Breast epithelium (tissue), 4 donors: ENCODE measurements around the gene CPPED1. TPM values are rescaled to one million over a fixed set of nuclear protein-coding genes. Genes with fewer than 3 reads are reported as not detected.

Experiments used
- DNase-seq, 2 donors: peaks; one replicate each; pipeline ENCODE4 v3.0.0-alpha.2; 2019; ENCODE audit warnings: low spot score in 2 of 2
- H3K27ac ChIP-seq, 2 donors: fragments of 200-600 bp; sonication (generic) in 1 of 2; one replicate each; pipeline ENCODE4 v1.5.1; 2016 to 2019; ENCODE audit warnings: mild to moderate bottlenecking in 1 of 2
- H3K27me3 ChIP-seq, 2 donors: fragments of 200-600 bp; sonication (generic) in 1 of 2; one replicate each; pipeline versions ENCODE4 v1.5.1 to v1.6.0; 2017 to 2019; ENCODE audit warnings: control low read depth in 1 of 2, mild to moderate bottlenecking in 1 of 2
- H3K36me3 ChIP-seq: fragments of 200-600 bp; one replicate; pipeline ENCODE4 v1.5.1; 2019
- H3K4me1 ChIP-seq, 2 donors: fragments of 200-600 bp; sonication (generic); one replicate each; pipeline ENCODE4 v1.5.1; 2016 to 2019; ENCODE audit warnings: control low read depth in 1 of 2
- H3K4me3 ChIP-seq, 3 donors: fragments of 200-600 bp; sonication (generic); 1 replicate in 2 of 3; 2 replicates in 1 of 3; pipeline ENCODE4 v1.5.1; 2016 to 2019; ENCODE audit warnings: mild to moderate bottlenecking in 3 of 3, moderate library complexity in 2 of 3
- H3K9me3 ChIP-seq, 2 donors: fragments of 200-600 bp; sonication (generic) in 1 of 2; one replicate each; pipeline ENCODE4 v1.5.1; 2016 to 2019; ENCODE audit warnings: control low read depth in 1 of 2
- POLR2A ChIP-seq: fragments of 450-650 bp; IDR thresholded peaks from one replicate; pipeline ENCODE4 v1.6.1; 2016; ENCODE audit warnings: antibody characterized with exemption, mild to moderate bottlenecking, moderate library complexity
- POLR2AphosphoS5 ChIP-seq, 3 donors: sonication (generic); formaldehyde crosslinking; IDR thresholded peaks; one replicate each; pipeline ENCODE4 v1.6.1; 2017; ENCODE audit warnings: antibody characterized with exemption in 3 of 3
- intact Hi-C: fragments of 100-400 bp; cut with DNase I; formaldehyde crosslinking; loops from one replicate; pipeline ENCODE4 v1.15.1; 2023; ENCODE audit warnings: low total_unique reads
- total RNA-seq, 3 donors: library from RNA; depleted of rRNA; stranded (reverse); fragments of >200 nt; gene quantifications; one replicate each; pipeline ENCODE4 v1.1.0, GENCODE V29; 2016
- TF ChIP-seq, protein P1 (sequence below), 3 donors: fragments of 450-650 bp; IDR thresholded peaks; one replicate each; pipeline ENCODE4 v1.5.1; 2016 to 2017; ENCODE audit warnings: antibody characterized with exemption in 3 of 3, mild to moderate bottlenecking in 3 of 3, moderate library complexity in 3 of 3

CPPED1 gene
- total RNA-seq, 3 donors from 2014 or later = 9.2 to 23.0 (median 16.4) TPM

DNA sequence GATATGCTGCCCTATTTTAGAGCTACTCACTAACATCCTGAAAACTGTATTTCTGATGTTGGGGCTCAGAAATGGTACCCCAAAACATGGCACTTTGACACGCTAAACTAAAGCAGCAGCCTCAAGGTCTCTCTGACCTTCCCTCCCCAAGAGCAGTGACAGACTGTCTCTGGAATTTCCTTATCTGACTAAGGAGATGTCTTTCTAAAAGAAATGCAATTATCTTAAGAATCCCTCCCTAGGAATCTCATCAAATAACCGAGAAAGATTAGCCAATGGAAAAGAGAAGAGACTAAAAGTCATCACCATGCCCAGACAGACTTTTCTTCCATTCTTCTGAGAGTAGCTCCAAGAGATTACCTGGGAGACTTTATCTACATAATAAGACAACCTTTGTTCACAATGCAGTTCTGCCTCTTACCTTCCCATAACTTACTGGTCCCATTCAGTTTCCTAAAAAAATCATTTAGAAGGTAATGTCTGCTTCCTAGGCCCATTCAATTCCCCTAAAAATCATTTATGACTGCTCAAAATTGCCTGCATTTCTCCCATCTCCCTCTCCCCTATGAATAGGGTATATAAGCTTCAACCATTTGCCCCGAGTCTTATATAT, 123.9 kb downstream of the CPPED1 start:
- no peak for DNase-seq
- no peak for TF ChIP-seq POLR2A
- TF ChIP-seq, protein P1, sequence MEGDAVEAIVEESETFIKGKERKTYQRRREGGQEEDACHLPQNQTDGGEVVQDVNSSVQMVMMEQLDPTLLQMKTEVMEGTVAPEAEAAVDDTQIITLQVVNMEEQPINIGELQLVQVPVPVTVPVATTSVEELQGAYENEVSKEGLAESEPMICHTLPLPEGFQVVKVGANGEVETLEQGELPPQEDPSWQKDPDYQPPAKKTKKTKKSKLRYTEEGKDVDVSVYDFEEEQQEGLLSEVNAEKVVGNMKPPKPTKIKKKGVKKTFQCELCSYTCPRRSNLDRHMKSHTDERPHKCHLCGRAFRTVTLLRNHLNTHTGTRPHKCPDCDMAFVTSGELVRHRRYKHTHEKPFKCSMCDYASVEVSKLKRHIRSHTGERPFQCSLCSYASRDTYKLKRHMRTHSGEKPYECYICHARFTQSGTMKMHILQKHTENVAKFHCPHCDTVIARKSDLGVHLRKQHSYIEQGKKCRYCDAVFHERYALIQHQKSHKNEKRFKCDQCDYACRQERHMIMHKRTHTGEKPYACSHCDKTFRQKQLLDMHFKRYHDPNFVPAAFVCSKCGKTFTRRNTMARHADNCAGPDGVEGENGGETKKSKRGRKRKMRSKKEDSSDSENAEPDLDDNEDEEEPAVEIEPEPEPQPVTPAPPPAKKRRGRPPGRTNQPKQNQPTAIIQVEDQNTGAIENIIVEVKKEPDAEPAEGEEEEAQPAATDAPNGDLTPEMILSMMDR (IDR thresholded peaks at IDR 0.05) = no peak
- no peak for TF ChIP-seq POLR2AphosphoS5 (IDR thresholded peaks at IDR 0.05)
- no peaks in the 10 kb centered on the region for H3K27me3 ChIP-seq
- no peak overlapping the region for H3K4me3 ChIP-seq
- H3K27ac ChIP-seq = no peak overlapping the region
- H3K36me3 ChIP-seq = no peaks in the 10 kb centered on the region
- H3K9me3 ChIP-seq = peaks cover 0 to 5% of the 10 kb centered on the region in 2 donors
- H3K4me1 ChIP-seq = no peaks in the 10 kb centered on the region
- intact Hi-C loops = no loop called here

DNA sequence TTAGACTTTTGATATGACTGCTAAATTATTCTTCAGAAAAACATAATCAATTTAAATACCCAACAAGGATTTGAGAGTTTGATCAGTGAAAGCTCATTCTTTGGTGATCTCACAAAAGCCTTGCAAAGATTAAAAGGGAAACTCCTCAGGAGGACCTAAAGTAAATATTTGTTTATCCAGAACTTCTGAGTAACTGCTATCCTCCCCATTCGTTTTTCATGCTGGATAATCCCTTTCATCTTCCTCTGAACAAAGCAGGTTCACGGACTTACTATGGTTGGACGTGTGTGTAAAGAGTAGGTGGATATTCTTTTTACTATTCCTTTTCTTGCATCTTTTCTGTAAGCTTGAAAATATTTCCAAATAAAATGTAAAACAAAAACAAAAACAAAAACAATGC, 124.7 kb downstream of the CPPED1 start:
- Histone ChIP-seq H3K9me3 (peaks cover 0 to 5% of the 10 kb centered on the region in 2 donors), H3K36me3 (no peaks in the 10 kb centered on the region), H3K27me3 (no peaks in the 10 kb centered on the region), H3K27ac (no peak overlapping the region), H3K4me3 (no peak overlapping the region), H3K4me1 (no peaks in the 10 kb centered on the region)
- intact Hi-C loops = no loop called here
- DNase-seq = no peak
- TF ChIP-seq, protein P1 (IDR thresholded peaks at IDR 0.05) = no peak
- no peak for TF ChIP-seq POLR2A

- no peaks in the 10 kb centered on the region for H3K36me3 ChIP-seq
- no peak for DNase-seq
- H3K4me3 ChIP-seq = no peak overlapping the region
- no peak for TF ChIP-seq POLR2A
- TF ChIP-seq, protein P1 (IDR thresholded peaks at IDR 0.05) = no peak
- no peak for TF ChIP-seq POLR2AphosphoS5 (IDR thresholded peaks at IDR 0.05)
- no peaks in the 10 kb centered on the region for H3K9me3 ChIP-seq
- H3K27me3 ChIP-seq = no peaks in the 10 kb centered on the region
- intact Hi-C loops = no loop called here
- H3K4me1 ChIP-seq = no peaks in the 10 kb centered on the region
- H3K27ac ChIP-seq = no peak overlapping the region
Measured at GRCh38 chr16:12677502-12677901, 126.2 kb downstream of the CPPED1 start.

DNA sequence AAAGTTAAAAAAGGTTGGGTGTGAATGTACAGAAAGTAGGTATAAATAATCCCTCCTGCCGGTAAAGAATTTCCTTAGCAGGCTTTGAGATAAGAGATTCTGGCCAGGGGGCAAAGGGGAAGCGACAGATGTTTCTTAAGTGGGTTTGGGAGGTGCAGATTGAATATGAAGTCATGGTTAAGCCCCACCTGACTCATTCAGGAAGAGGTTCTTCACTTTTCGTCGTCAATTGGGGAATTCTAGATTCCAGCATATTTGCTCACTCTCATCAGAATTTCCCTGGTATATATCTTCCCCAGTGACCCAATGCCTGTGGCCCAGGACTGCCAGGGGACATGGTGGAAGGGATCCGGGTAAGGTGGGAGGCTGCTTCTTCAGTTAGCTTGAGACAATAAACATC, 127.8 kb downstream of the CPPED1 start:
- H3K4me1 ChIP-seq = no peaks in the 10 kb centered on the region
- no peak for TF ChIP-seq POLR2A
- TF ChIP-seq, protein P1 (IDR thresholded peaks at IDR 0.05) = no peak
- TF ChIP-seq POLR2AphosphoS5 (IDR thresholded peaks at IDR 0.05) = no peak
- no peak for DNase-seq
- H3K27me3 ChIP-seq = no peaks in the 10 kb centered on the region
- intact Hi-C loops = no loop called here
- H3K9me3 ChIP-seq = no peaks in the 10 kb centered on the region
- no peaks in the 10 kb centered on the region for H3K36me3 ChIP-seq
- H3K27ac ChIP-seq = no peak overlapping the region
- no peak overlapping the region for H3K4me3 ChIP-seq

- Histone ChIP-seq H3K27me3 (no peaks in the 10 kb centered on the region), H3K4me3 (no peak overlapping the region), H3K4me1 (no peaks in the 10 kb centered on the region), H3K27ac (no peak overlapping the region), H3K36me3 (no peaks in the 10 kb centered on the region), H3K9me3 (no peaks in the 10 kb centered on the region)
- TF ChIP-seq, protein P1 (IDR thresholded peaks at IDR 0.05) = no peak
- no peak for TF ChIP-seq POLR2A
- no peak for TF ChIP-seq POLR2AphosphoS5 (IDR thresholded peaks at IDR 0.05)
- intact Hi-C loops = no loop called here
- DNase-seq = no peak
Measured at GRCh38 chr16:12675046-12675445, 128.6 kb downstream of the CPPED1 start.
